SK-MEL-5 (cell line): Measurements from ENCODE around the gene RWDD1. TPM values are rescaled to one million over a fixed set of nuclear protein-coding genes. Genes with fewer than 3 reads are reported as not detected.

ENCODE experiments used
- total RNA-seq: library from RNA; depleted of rRNA; stranded (reverse); fragments of >200 nt; shearing (Covaris generic); gene quantifications from 2 replicates; pipeline ENCODE4 v1.2.3, GENCODE V29; 2014; rRNA removed

Gene RWDD1
- total RNA-seq, 1 experiment from 2014 or later = 57.2 TPM

Other genes starting within 250 kb of the RWDD1 start
- gene DSE, start 200.6 kb upstream of the RWDD1 start, total RNA-seq = 0.40 and 1.0 TPM in 2 replicates
- 0.56 and 2.1 TPM in 2 replicates for gene CALHM6, start 110.1 kb upstream of the RWDD1 start, total RNA-seq
- gene CALHM5, start 59.9 kb upstream of the RWDD1 start, total RNA-seq = 0.05 TPM in 1 of 2 replicates, not detected in the other
- 0.21 TPM in 1 of 2 replicates, not detected in the other for gene TRAPPC3L, start 25.8 kb upstream of the RWDD1 start, total RNA-seq
- gene CALHM4, start 17.8 kb upstream of the RWDD1 start, total RNA-seq = 0.16 TPM in 1 of 2 replicates, not detected in the other
- 0.21 TPM in 1 of 2 replicates, not detected in the other for gene RSPH4A, start 45.0 kb downstream of the RWDD1 start, total RNA-seq
- 14.1 and 15.9 TPM in 2 replicates for gene ZUP1, start 97.3 kb downstream of the RWDD1 start, total RNA-seq
- gene KPNA5, start 109.7 kb downstream of the RWDD1 start, total RNA-seq = 8.6 and 9.9 TPM in 2 replicates
- not detected in 2 replicates for gene FAM162B, start 194.2 kb downstream of the RWDD1 start, total RNA-seq